T-helper 17 cell (primary cell): ENCODE results near the gene TSGA10. TPM values are rescaled to one million over a fixed set of nuclear protein-coding genes. Genes with fewer than 3 reads are reported as not detected.
"Not testable (repeated sequence)": the region's sequence is repeated elsewhere in the genome, so short reads cannot be mapped to it uniquely, and the experiment has no call there.

Source experiments
- ATAC-seq: fragments of 150-1000 bp; cut with Tn5 transposase; 2 replicates; pipeline ENCODE4 v1.10.0; 2021; ENCODE audit warnings: mild to moderate bottlenecking, moderate library complexity
- DNase-seq, 3 donors: peaks; one replicate each; pipeline versions ENCODE4 v3.0.0 to v3.0.0-alpha.2; 2020 to 2021
- H3K9me3 ChIP-seq: one replicate; pipeline ENCODE4 v1.7.0; 2013; ENCODE audit warnings: low read length, mild to moderate bottlenecking; ENCODE audit not compliant: control insufficient read depth, poor library complexity, severe bottlenecking
- H3K27ac Mint-ChIP-seq: one replicate; pipeline ENCODE4 v1.8.0; 2022; ENCODE audit warnings: mild to moderate bottlenecking, moderate library complexity, mixed read lengths
- H3K27me3 Mint-ChIP-seq: one replicate; pipeline ENCODE4 v1.8.0; 2022; ENCODE audit warnings: mixed read lengths
- H3K36me3 Mint-ChIP-seq: one replicate; pipeline ENCODE4 v1.8.0; 2022; ENCODE audit warnings: low read depth, mixed read lengths
- H3K4me1 Mint-ChIP-seq: one replicate; pipeline ENCODE4 v1.8.0; 2022; ENCODE audit warnings: mild to moderate bottlenecking, mixed read lengths
- H3K4me3 Mint-ChIP-seq: one replicate; pipeline ENCODE4 v1.8.0; 2022; ENCODE audit warnings: mild to moderate bottlenecking, moderate library complexity, mixed read lengths
- total RNA-seq, 4 donors: library from RNA in 2 of 4; stranded (reverse) in 2 of 4; gene quantifications; one replicate each; pipeline ENCODE4 v1.2.3 and lab custom pipeline; 2022 to 2026

TSGA10 gene, protein sequence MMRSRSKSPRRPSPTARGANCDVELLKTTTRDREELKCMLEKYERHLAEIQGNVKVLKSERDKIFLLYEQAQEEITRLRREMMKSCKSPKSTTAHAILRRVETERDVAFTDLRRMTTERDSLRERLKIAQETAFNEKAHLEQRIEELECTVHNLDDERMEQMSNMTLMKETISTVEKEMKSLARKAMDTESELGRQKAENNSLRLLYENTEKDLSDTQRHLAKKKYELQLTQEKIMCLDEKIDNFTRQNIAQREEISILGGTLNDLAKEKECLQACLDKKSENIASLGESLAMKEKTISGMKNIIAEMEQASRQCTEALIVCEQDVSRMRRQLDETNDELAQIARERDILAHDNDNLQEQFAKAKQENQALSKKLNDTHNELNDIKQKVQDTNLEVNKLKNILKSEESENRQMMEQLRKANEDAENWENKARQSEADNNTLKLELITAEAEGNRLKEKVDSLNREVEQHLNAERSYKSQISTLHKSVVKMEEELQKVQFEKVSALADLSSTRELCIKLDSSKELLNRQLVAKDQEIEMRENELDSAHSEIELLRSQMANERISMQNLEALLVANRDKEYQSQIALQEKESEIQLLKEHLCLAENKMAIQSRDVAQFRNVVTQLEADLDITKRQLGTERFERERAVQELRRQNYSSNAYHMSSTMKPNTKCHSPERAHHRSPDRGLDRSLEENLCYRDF
- total RNA-seq (1 to 10 TPM; 7.7 to 8.3 TPM), total RNA-seq (lab: John Stamatoyannopoulos, UW) (8.0 to 13.4 reads per million in 2 donors)

DNA sequence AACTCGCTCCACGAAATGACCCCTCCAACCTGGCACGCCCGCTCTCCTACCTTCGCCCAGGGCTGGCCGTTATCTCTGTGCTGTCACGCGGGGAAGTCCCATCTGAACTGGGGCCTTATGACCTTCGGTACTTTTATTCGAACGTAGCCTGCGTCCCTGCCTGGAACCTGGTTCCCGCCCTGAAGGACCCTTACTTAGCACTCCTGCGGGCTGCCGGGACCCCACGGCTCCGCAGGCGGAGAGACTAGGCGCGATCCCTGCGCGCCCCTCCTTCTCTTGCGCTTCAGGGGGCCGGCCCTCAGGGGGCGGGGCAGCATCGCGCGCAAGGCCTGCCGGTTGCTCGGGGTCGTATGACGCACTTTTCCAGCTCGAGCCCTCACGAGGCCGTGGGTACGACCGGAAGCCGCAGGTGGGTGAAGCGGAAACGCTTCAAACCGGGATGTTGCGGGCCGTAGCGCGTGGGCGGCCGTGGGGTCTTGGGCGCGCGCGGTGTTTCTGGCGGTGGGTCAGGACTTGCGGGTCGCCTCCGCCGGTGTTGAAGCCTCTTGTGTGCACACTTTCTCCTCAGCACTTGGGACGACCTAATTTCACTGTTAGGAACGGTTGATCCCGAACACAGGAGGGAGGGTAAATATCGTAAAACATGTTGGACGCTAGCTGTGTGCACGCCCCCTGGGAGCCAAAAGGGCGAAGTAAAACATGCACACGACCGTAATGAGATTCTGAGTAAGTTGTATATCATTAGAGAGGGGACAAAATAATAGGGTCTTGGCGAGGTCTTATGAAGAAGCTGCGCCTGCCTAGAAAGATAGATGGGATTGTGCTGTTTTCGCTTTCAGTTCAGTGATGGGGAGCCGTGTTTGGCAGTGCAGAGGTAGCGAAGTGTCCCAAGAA, at the start of gene TSGA10, which contains the start of gene LIPT1:
Gene TSGA10, minus strand, starts transcription at position 300 of the 894 bp plus-strand sequence. CDS start 45,503 bp downstream, outside the sequence.
Gene LIPT1, plus strand, starts transcription at position 325 of the 894 bp plus-strand sequence. CDS start 6,991 bp downstream, outside the sequence.
- Mint-ChIP-seq H3K4me1 (peaks cover 40% of the 10 kb centered on the region), H3K27ac (no peak within 1 kb of the TSS), H3K36me3 (peaks cover 18% of the 10 kb centered on the region), H3K27me3 (no peaks in the 10 kb centered on the region), H3K4me3 (peak within 1 kb of the TSS; percentile 100)
- DNase-seq (peak; percentile 78 to 87 (median 86)), ATAC-seq (peak; percentile 93)
- no peaks in the 10 kb centered on the region for H3K9me3 ChIP-seq

DNA sequence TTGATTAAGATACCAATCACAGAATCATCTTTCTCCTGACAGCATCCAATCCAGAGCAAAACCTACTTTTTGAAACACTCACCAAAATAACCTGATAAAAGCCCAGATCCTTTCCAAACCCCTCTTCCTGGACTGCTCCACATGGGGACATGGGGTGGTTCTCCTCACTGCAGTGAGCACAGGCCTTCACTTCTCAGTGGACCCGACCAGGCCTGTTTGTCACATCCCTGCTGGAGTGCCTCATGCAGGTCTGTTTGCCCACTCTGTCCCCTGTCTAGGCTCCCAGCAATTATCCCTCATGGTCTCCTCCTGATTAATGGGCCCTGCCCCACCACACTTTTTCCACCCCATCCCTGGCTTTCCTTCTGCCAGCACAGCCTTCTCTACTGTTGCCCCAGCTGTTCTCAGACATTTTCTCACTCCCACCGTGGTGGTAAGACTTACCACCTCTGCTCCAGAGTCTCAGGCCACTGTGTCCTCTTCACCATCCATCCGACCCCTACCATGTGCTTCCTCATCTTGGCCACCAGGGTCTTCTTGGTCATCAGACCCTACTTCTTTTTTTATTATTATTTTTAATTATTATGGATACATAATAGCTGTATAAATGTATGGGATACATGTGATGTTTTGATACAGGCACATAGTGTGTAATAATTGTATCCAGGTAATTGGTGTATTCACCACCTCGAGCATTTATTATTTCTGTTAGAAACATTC, 47.4 kb upstream of the TSGA10 start:
- DNase-seq (no peak), ATAC-seq (no peak)
- H3K9me3 ChIP-seq = no peaks in the 10 kb centered on the region
- no peaks in the 10 kb centered on the region for H3K27me3 Mint-ChIP-seq
- H3K36me3 Mint-ChIP-seq = peaks cover 2% of the 10 kb centered on the region
- peaks cover 8% of the 10 kb centered on the region for H3K4me1 Mint-ChIP-seq
- H3K4me3 Mint-ChIP-seq = no peak overlapping the region
- H3K27ac Mint-ChIP-seq = peak overlapping the region; percentile 10

DNA sequence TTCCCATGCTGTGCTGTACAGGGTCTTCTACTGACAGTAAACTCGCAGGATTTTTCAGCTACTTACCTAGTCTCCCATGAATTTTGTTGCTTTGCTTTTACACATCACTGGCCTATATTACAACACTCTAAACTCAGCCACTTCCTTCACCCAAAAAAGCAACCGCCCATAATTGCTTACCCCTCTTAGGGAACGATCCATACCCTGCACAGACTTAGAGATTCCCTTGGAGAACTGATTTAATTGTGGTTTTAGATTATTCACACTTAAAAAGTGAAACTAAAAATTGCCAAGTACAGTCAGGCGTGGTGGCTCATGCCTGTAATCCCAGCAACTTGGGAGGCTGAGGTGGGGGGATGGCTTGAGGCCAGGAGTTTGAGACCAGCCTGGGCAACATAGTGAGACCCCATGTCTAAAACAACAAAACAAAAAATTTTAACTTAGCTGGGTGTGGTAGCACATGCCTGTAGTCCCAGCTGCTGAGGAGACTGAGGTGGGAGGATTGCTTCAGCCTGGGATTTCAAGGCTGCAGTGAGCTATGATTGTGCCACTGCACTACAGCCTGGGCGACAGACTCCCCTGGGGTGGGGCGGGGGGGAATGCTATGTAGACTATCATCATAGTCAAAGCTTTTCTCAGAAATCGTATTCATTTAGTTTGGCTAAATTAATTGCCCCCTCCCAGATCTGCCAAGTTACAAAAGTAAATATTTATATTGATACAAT, 45.5 kb upstream of the TSGA10 start:
- no peak for ATAC-seq
- DNase-seq = no peak
- no peak overlapping the region for H3K4me3 Mint-ChIP-seq
- peak overlapping the region; percentile 71 for H3K27ac Mint-ChIP-seq
- peaks cover 8% of the 10 kb centered on the region for H3K4me1 Mint-ChIP-seq
- no peaks in the 10 kb centered on the region for H3K27me3 Mint-ChIP-seq
- H3K36me3 Mint-ChIP-seq = peaks cover 2% of the 10 kb centered on the region
- no peaks in the 10 kb centered on the region for H3K9me3 ChIP-seq

- no peaks in the 10 kb centered on the region for H3K27me3 Mint-ChIP-seq
Measured at GRCh38 chr2:99198103-99198841, 43.5 kb upstream of the TSGA10 start.

DNA sequence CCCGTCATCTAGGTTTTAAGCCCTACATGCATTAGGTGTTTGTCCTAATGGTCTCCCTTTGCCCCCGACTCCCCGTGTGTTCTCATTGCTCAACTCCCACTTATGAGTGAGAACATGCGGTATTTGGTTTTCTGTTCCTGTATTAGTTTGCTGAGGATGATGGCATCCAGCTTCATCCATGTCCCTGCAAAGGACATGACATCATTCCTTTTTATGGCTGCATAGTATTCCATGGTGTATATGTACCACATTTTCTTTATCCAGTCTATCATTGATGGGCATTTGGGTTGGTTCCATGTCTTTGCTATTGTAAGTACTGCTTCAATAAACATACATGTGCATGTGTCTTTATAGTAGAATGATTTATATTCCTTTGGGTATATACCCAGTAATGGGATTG, 37.6 kb upstream of the TSGA10 start:
- not testable (repeated sequence) for H3K4me3 Mint-ChIP-seq, DNase-seq, H3K9me3 ChIP-seq, H3K27me3 Mint-ChIP-seq, H3K36me3 Mint-ChIP-seq, ATAC-seq, H3K27ac Mint-ChIP-seq
- H3K4me1 Mint-ChIP-seq = peaks cover 10% of the 10 kb centered on the region

More at GRCh38 chr2:99198103-99198841, 43.5 kb upstream of the TSGA10 start:
- Mint-ChIP-seq H3K4me3 (no peak overlapping the region), H3K36me3 (peaks cover 2% of the 10 kb centered on the region), H3K27ac (no peak overlapping the region), H3K4me1 (peaks cover 8% of the 10 kb centered on the region)
- ATAC-seq (no peak), DNase-seq (no peak)
- no peaks in the 10 kb centered on the region for H3K9me3 ChIP-seq

- no peak for DNase-seq
Measured at GRCh38 chr2:99190548-99190947, 35.8 kb upstream of the TSGA10 start.

GRCh38 chr2:99188357-99188756, 33.6 kb upstream of the TSGA10 start:
- peak overlapping the region; percentile 70 for H3K27ac Mint-ChIP-seq
- peaks cover 17% of the 10 kb centered on the region for H3K4me1 Mint-ChIP-seq
- H3K9me3 ChIP-seq = no peaks in the 10 kb centered on the region
- DNase-seq = no peak
- ATAC-seq = no peak
- no peaks in the 10 kb centered on the region for H3K27me3 Mint-ChIP-seq
- no peak overlapping the region for H3K4me3 Mint-ChIP-seq
- H3K36me3 Mint-ChIP-seq = peaks cover 6% of the 10 kb centered on the region

More at GRCh38 chr2:99190548-99190947, 35.8 kb upstream of the TSGA10 start:
- no peak for ATAC-seq
- H3K4me1 Mint-ChIP-seq = peaks cover 10% of the 10 kb centered on the region
- H3K27ac Mint-ChIP-seq = peak overlapping the region; percentile 47
- H3K4me3 Mint-ChIP-seq = no peak overlapping the region
- no peaks in the 10 kb centered on the region for H3K9me3 ChIP-seq
- peaks cover 6% of the 10 kb centered on the region for H3K36me3 Mint-ChIP-seq
- no peaks in the 10 kb centered on the region for H3K27me3 Mint-ChIP-seq

DNA sequence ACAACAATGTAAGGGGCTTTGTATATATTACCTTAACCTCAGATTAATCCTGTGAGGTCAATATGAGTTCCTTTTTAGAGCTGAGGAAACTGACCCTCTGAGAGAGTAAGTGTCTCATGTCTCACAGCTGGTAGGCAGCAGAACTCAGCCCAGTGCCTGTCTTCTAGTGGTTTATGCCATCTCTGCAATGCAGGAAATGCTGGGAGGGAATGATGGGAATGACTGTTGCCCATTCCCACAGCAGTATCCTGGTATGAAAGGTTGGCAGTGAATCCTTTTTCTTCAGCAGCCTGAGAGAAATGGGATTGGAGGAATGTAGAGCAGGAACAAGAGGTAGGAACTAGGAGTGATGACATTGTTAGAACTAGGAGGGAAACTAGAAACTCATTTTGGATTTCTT, 32.3 kb upstream of the TSGA10 start:
- no peak for ATAC-seq
- Mint-ChIP-seq H3K27ac (no peak overlapping the region), H3K36me3 (peaks cover 6% of the 10 kb centered on the region), H3K4me1 (peaks cover 23% of the 10 kb centered on the region), H3K4me3 (no peak overlapping the region), H3K27me3 (no peaks in the 10 kb centered on the region)
- DNase-seq = no peak
- H3K9me3 ChIP-seq = no peaks in the 10 kb centered on the region

DNA sequence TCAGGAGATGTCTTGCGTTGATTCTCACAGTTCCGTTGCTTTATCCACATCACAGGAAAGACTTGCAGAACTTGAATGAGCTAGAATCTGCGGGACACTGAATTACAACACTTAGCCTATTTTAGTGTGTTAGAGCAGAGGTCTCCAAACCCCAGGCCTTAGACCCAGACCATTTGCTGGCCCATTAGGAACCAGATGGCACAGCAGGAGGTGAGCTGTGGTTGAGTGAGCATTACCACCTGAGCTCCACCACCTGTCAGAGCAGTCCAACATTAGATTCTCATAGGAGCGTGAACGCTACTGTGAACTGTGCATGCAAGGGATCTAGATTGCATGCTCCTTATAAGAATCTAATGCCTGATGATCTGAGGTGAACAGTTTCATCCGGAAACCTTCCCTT, 30.1 kb upstream of the TSGA10 start:
- Mint-ChIP-seq H3K27me3 (no peaks in the 10 kb centered on the region), H3K4me1 (peaks cover 27% of the 10 kb centered on the region), H3K4me3 (no peak overlapping the region), H3K36me3 (peaks cover 5% of the 10 kb centered on the region), H3K27ac (peak overlapping the region; percentile 16)
- no peaks in the 10 kb centered on the region for H3K9me3 ChIP-seq
- ATAC-seq (no peak), DNase-seq (no peak)

DNA sequence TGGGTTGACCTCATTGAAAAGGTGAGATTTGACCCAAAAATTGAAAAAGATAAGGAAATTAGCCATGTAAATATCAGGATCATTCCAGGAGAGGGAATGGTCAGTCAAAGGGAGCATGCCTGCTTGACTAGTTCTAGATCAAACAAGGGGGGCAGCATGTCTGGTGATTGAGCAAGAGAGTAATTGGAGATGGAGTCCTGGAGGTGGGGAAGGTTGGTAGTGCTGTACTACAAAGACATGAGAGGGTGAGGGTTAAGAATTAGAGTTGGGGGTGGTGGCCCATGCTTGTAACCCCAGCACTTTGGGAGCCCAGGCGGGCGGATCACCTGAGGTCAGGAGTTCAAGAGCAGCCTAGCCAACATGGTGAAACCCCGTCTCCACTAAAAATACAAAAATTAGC, 28.3 kb upstream of the TSGA10 start:
- Mint-ChIP-seq H3K27me3 (no peaks in the 10 kb centered on the region), H3K4me1 (peaks cover 34% of the 10 kb centered on the region), H3K4me3 (peak overlapping the region; percentile 71), H3K27ac (no peak overlapping the region), H3K36me3 (peaks cover 7% of the 10 kb centered on the region)
- no peak for DNase-seq
- no peaks in the 10 kb centered on the region for H3K9me3 ChIP-seq
- ATAC-seq = no peak

GRCh38 chr2:99181624-99182000, 26.9 kb upstream of the TSGA10 start:
- peak overlapping the region; percentile 100 for H3K4me3 Mint-ChIP-seq
- peaks cover 7% of the 10 kb centered on the region for H3K36me3 Mint-ChIP-seq
- peak overlapping the region; percentile 100 for H3K27ac Mint-ChIP-seq
- no peaks in the 10 kb centered on the region for H3K27me3 Mint-ChIP-seq
- DNase-seq (no peak), ATAC-seq (no peak)
- H3K9me3 ChIP-seq = no peaks in the 10 kb centered on the region
- H3K4me1 Mint-ChIP-seq = peaks cover 41% of the 10 kb centered on the region
